ENCODE measurements around the gene ATP6V0D1.

DNA sequence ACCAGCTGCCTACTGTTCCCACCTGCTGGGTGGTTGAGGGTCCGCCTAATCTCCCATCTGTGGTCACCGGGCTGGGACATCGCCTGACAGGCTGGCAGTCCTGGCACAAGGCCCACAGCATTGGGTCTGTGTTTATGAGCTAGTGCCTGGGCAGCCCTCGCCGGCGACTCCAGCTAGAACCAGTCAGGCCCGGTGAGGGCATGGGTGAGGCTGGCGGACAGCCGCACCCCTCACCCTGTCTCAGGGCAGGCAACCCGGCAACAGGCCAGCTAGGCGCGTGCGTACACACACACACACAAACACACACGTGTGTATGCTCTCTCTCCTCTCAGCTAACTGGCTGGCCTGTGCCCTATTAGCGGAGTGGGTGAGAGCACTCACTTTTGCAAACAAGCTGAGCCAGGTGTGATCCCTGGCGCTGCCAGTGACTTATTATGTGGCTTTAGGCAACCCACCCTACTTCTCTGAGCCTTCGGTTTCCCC lies 39.6 kb downstream of the ATP6V0D1 start:
- TF ChIP-seq, protein P1, sequence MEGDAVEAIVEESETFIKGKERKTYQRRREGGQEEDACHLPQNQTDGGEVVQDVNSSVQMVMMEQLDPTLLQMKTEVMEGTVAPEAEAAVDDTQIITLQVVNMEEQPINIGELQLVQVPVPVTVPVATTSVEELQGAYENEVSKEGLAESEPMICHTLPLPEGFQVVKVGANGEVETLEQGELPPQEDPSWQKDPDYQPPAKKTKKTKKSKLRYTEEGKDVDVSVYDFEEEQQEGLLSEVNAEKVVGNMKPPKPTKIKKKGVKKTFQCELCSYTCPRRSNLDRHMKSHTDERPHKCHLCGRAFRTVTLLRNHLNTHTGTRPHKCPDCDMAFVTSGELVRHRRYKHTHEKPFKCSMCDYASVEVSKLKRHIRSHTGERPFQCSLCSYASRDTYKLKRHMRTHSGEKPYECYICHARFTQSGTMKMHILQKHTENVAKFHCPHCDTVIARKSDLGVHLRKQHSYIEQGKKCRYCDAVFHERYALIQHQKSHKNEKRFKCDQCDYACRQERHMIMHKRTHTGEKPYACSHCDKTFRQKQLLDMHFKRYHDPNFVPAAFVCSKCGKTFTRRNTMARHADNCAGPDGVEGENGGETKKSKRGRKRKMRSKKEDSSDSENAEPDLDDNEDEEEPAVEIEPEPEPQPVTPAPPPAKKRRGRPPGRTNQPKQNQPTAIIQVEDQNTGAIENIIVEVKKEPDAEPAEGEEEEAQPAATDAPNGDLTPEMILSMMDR (IDR thresholded peaks at IDR 0.05) = no peak
- TF ChIP-seq, protein P2, sequence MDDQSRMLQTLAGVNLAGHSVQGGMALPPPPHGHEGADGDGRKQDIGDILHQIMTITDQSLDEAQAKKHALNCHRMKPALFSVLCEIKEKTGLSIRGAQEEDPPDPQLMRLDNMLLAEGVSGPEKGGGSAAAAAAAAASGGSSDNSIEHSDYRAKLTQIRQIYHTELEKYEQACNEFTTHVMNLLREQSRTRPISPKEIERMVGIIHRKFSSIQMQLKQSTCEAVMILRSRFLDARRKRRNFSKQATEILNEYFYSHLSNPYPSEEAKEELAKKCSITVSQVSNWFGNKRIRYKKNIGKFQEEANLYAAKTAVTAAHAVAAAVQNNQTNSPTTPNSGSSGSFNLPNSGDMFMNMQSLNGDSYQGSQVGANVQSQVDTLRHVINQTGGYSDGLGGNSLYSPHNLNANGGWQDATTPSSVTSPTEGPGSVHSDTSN (IDR thresholded peaks at IDR 0.05) = no peak
- TF ChIP-seq MYC (IDR thresholded peaks at IDR 0.05; ENCODE audit: borderline replicate concordance, low read length) (no peak), POLR2A (IDR thresholded peaks at IDR 0.05; ENCODE audit: low read length) (no peak), POLR2AphosphoS2 (conservative IDR thresholded peaks at IDR 0.05; ENCODE audit: low read length) (no peak), EP300 (IDR thresholded peaks at IDR 0.05) (no peak), CEBPB (IDR thresholded peaks at IDR 0.05) (no peak), NR3C1 (IDR thresholded peaks at IDR 0.05) (no peak), HMGXB4 (CRISPR knock-in tag; IDR thresholded peaks at IDR 0.05; ENCODE audit: borderline replicate concordance) (no peak)
